GM08714 (cell line): ENCODE results near the gene PRR18.
A peak's percentile ranks its signal among the peaks of the same experiment; 100 is the strongest.

Experiments used
- H3K4me3 ChIP-seq: fragments of 200-500 bp; sonication (Bioruptor generic); 2 replicates; pipeline ENCODE4 v1.5.1; 2014; ENCODE audit warnings: mild to moderate bottlenecking, low read length, inconsistent platforms
- ZNF274 ChIP-seq: IDR thresholded peaks from 2 replicates; pipeline ENCODE4 v1.6.1; 2012; ENCODE audit warnings: mild to moderate bottlenecking, low read depth, low read length

The PRR18 gene

DNA sequence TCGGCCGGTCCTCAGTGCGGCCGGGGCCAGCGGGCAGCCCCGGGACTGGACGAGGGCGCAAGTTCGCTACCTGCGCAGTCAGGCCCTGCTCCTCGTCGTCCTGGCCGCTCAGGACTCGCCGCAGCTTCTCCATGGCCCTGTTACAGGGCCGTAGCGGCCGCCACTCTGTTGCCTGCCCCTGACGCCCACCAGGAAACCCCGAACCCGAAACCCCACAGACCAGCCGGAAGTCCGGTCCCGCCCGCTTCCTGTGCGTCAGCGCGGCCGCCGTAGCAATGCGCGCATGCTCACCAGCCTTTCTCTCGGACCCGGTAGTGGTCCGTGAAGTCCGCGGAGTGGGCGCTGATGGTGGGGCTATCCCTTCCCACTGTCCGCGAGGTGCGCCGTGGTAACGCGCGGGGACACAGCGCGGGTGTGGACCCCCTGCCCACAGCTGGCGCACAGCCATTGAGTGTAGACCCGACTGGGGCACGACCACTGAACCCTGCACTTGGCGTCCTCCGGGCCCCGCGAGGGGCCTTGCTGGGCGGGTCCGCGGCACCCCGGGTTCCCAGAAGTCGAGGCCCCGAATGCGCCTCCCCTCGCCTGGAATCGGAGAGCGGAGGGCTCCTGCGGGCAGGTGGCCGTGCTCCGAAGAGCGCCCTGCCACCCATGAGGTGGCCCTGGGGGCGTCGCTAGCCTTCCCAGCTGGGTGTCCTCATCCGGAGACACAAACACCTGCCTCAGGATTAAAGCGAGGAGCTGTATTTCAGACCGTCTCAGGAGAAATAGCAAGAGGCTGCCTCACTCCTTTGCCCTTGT, 34.4 kb upstream of the PRR18 start, which contains the start of gene SFT2D1:
Gene SFT2D1, minus strand, starts transcription at position 197 of the 801 bp plus-strand sequence. Its CDS starts 64 bp downstream, at position 133.
- TF ChIP-seq ZNF274 = no peak
- peak within 1 kb of the TSS; percentile 100 for H3K4me3 ChIP-seq

DNA sequence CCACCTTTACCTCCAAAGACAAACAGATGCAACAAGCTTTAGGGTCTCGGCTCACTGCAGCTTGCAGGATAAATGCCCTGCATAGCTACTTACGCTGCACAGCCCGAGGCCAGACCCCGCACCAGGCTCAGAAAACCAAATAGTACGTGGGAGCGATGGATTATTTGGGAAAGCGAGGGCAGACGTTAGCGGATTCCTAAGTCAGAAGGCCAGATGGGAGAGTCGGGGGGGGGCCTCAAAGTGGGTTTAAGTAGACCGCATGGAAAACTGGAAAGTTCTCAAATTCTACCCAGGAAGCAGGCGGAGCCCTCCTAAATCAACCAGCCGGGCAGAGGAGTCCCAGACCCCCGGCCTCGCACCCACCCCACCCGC, 33.8 kb upstream of the PRR18 start:
- peak overlapping the region; percentile 100 for H3K4me3 ChIP-seq
- no peak for TF ChIP-seq ZNF274

GRCh38 chr6:166341464-166341863, 33.3 kb upstream of the PRR18 start:
- H3K4me3 ChIP-seq = peak overlapping the region; percentile 100
- TF ChIP-seq ZNF274 = no peak

DNA sequence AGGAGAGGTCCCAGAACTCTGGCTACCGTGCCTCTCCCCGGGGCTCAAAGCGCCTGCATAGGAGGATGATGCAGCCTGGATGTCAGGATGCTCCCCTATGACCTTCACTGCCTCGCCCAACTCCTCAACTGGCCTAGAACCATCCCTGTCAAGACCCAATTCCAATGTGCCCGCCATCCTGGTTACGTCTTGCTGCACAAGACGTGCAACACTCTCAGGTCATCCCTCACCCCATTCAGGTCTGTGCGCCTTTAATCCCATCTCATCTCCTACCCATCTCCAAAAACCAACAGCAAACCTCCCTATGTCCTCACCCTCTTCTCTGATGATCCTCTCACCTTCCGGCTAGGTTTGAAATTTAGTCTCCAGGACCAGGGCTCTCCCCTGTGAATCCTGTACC, 30.7 kb upstream of the PRR18 start:
- H3K4me3 ChIP-seq = no peak overlapping the region; the same call in 1 of the 2 replicates
- TF ChIP-seq ZNF274 = no peak

DNA sequence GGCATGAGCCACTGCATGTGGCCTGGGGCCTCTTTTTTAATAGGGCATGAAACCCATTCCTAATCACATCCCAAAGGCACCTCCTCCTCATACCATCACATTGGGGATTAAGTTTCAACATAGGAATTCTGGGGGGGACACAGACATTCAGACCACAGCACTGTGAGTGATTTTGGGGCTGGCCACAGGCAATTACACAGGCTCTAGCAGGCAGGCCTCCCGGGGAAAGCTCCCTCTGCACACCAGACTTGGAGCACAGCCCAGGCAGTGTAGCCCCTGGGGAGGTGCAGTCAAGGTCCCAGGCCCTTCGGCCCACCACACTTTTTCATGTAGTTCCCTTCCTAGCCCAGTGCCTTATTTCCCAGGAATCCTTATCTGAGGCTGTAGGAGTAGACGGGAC, 28.7 kb upstream of the PRR18 start:
- no peak for TF ChIP-seq ZNF274
- H3K4me3 ChIP-seq = no peak overlapping the region

GRCh38 chr6:166335378-166336302, 27.4 kb upstream of the PRR18 start:
- TF ChIP-seq ZNF274 = no peak
- H3K4me3 ChIP-seq = no peak overlapping the region

DNA sequence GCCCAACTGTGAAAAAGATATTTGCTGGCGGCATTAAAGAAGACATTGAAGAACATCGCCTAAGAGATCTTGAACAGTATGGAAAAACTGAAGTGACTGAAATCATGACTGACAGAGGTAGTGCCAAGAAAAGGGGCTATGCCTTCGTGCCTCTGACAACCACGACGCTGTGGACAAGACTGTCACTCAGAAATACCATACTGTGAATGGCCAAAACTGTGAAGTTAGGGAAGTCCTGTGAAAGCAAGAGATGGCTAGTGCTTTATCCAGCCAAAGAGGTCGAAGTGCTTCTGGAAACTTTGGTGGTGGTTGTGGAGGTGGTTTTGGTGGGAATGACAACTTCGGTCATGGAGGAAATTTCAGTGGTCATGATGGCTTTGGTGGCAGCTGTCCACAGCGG, 26.7 kb upstream of the PRR18 start:
- no peak overlapping the region for H3K4me3 ChIP-seq
- no peak for TF ChIP-seq ZNF274

DNA sequence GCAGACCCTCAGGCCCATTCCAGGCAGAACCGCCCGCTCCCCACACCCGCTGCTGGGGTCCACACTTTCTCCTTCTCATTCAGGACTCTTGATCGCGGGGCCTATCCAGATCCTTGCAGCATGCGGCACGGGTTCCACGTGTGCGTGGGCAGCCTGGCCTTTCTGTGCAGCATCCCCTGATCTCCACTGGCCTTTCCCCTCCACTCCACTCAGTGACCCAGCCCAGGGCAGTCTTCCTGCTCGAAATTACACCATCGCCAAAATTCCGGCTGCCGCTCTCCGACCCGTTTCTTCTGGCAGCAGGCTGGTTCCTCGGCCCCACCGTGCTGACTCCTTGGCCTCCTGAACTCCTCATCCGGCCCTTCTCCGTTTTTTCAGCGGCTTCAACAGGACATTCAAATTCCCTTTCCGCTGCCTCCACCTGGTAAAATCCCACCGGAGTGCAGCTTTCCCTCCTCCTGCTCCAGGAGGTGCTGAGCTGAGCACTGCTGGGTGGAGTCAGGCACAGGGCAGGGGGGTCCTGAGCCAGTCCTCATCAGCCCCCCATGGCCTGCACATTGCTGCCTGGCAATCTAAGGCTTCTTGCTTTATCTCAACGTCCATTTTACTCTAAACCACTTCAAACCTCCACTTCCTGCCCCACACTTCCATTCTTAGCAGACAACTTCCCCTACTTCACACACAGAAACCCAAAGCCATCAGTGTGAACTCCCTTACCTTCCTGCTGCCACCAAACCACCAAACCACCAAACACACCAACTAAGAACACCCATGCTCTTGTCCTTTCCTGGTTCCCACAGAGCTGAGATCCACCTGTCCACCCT, 25.2 kb upstream of the PRR18 start:
- no peak for TF ChIP-seq ZNF274
- peak overlapping the region; percentile 15; the same call in 1 of the 2 replicates for H3K4me3 ChIP-seq

- H3K4me3 ChIP-seq = peak overlapping the region; percentile 10; the same call in 1 of the 2 replicates
- TF ChIP-seq ZNF274 = no peak
These were observed 23.6 kb upstream of the PRR18 start for GRCh38 chr6:166331503-166332415.

DNA sequence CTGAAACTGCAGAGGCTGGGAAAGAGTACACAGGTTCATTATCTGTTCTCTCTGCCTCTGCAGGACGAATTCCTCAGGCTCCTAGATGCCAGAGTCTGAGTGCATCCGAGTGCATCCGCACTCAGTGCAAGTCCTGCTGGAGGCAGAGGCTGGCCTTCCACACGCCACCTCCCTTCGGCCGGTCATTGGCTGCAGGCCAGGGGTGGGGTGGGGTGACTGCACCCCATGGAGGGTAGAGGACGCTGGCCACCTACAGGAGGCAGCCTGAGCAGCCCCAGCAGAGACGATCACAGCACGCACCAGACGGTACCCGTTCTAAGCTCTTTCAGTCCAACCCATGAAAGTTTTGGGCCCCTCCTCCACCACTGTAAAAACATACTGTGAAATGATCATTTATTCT, 22.4 kb upstream of the PRR18 start:
- no peak for TF ChIP-seq ZNF274
- no peak overlapping the region for H3K4me3 ChIP-seq

DNA sequence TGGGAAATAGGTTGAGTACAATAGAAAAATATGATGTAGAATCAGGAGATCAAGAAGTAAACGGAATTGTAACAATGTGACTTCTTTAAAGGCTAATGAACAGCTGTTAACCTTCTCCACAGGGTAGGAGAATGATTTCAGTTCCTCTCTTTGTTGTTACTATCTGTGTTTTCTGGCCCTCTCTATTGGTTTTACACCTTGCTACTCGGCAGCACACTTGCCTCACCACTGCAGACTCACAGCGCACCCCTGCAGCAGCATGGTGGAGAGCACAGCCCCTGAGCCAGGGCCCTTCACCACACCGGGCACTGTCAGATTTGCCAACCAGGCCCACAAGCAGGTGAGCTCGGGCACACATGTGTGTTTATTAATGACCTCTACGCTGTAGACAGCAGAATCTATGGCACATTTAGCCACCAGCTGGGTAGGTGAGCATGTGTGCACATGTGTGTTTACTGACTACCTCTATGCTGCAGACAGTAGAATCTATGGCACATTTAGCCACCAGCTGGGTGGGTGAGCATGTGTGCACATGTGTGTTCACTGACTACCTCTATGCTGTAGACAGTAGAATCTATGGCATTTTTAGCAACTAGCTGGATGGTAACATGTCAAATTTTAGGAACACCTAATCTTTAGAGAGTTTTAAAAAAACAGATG, 17.3 kb upstream of the PRR18 start:
- no peak for TF ChIP-seq ZNF274
- H3K4me3 ChIP-seq = no peak overlapping the region

GRCh38 chr6:166323395-166323794, 15.2 kb upstream of the PRR18 start:
- H3K4me3 ChIP-seq = no peak overlapping the region
- no peak for TF ChIP-seq ZNF274
